Stimulated activated memory B cell treated with anti-CD40 and anti-IgM and Interleukin-4, amounts not matched to agents 10 μg/mL and 1 μg/mL and 100 μg/mL, for 72 hours (primary cell): ENCODE data around the gene GJA9.

Experiments
- ATAC-seq: fragments of 150-1000 bp; cut with Tn5 transposase; 2 replicates; pipeline ENCODE4 v1.10.0; 2021
- H3K27ac Mint-ChIP-seq: one replicate; pipeline ENCODE4 v1.8.0; 2022; ENCODE audit warnings: mild to moderate bottlenecking, mixed read lengths
- H3K27me3 Mint-ChIP-seq: one replicate; pipeline ENCODE4 v1.8.0; 2022; ENCODE audit warnings: mixed read lengths
- H3K36me3 Mint-ChIP-seq: one replicate; pipeline ENCODE4 v1.8.0; 2022; ENCODE audit warnings: mixed read lengths
- H3K4me1 Mint-ChIP-seq: one replicate; pipeline ENCODE4 v1.8.0; 2022; ENCODE audit warnings: mixed read lengths
- H3K4me3 Mint-ChIP-seq: one replicate; pipeline ENCODE4 v1.8.0; 2022; ENCODE audit warnings: mild to moderate bottlenecking, moderate library complexity, mixed read lengths
- H3K9me3 Mint-ChIP-seq: one replicate; pipeline ENCODE4 v1.8.0; 2022; ENCODE audit warnings: mixed read lengths

The GJA9 gene

DNA sequence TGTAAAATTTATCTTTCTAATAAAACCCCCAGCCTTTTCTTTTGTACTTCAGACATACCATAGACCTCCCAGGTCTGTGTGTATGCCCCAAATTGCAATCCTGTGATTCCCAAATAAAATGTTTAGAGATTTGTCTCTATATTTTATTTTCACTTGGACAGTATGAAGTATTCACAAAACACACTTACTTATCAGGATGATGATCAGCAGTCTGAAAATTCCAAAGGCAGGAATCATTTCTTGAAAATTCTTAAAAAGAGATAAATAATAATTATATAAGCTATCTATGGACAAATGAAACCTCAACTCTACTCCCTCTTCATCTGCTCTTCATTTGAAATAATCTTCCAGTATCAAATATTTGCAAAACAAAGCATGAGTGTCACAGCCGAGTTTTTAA is 11.6 kb upstream of the GJA9 start:
- H3K27ac Mint-ChIP-seq: no peak overlapping the region
- ATAC-seq: no peak
- H3K27me3 Mint-ChIP-seq: no peaks in the 10 kb centered on the region
- no peaks in the 10 kb centered on the region for H3K4me1 Mint-ChIP-seq
- no peak overlapping the region for H3K4me3 Mint-ChIP-seq
- no peaks in the 10 kb centered on the region for H3K9me3 Mint-ChIP-seq
- peaks cover 12% of the 10 kb centered on the region for H3K36me3 Mint-ChIP-seq

DNA sequence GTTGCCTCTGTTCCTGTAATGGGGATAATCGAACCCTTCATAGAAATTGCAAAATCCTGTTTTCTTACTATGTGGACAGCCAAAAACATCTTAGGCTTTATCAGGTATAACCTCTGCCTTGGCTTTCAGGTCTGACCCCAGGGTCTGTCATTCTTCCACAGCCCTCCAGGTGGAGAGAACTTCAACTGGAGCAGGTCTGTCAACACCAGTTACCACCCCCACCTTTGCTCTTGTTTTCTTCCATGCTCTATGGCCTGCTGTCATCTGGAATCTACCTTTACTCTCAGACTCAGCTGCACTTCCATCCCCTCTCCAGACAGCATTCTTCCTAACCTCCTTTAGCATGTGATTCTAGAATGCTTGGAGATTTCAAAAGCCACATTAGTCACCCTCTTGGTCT is 10.4 kb upstream of the GJA9 start:
- Mint-ChIP-seq H3K9me3 (no peaks in the 10 kb centered on the region), H3K4me1 (no peaks in the 10 kb centered on the region), H3K36me3 (peaks cover 6% of the 10 kb centered on the region), H3K27ac (no peak overlapping the region), H3K4me3 (no peak overlapping the region), H3K27me3 (no peaks in the 10 kb centered on the region)
- no peak for ATAC-seq

DNA sequence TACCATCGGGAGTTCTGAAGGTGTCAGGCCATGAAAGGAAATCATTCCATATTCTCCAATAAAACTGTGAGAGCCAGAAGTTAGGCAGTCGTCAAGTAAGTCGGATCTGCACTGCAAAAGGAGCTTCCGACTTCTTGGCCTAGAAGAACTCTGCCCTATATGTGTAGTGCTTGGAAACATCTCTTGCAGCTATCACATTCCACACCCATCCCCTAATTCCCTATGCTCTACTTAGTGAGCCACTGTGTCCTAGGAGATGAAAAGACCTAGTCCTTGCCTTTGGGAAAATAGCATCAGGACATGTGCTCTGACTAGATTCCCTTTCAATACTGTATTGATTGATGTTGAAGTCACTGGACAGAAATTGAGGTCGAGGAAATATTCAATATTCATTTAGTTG is 8.2 kb upstream of the GJA9 start:
- no peak overlapping the region for H3K4me3 Mint-ChIP-seq
- no peaks in the 10 kb centered on the region for H3K9me3 Mint-ChIP-seq
- peaks cover 6% of the 10 kb centered on the region for H3K36me3 Mint-ChIP-seq
- H3K27ac Mint-ChIP-seq: no peak overlapping the region
- ATAC-seq: no peak
- no peaks in the 10 kb centered on the region for H3K4me1 Mint-ChIP-seq
- no peaks in the 10 kb centered on the region for H3K27me3 Mint-ChIP-seq

- no peaks in the 10 kb centered on the region for H3K27me3 Mint-ChIP-seq
- H3K36me3 Mint-ChIP-seq: peaks cover 6% of the 10 kb centered on the region
- no peaks in the 10 kb centered on the region for H3K9me3 Mint-ChIP-seq
- ATAC-seq: no peak
- no peak overlapping the region for H3K27ac Mint-ChIP-seq
- no peak overlapping the region for H3K4me3 Mint-ChIP-seq
- H3K4me1 Mint-ChIP-seq: no peaks in the 10 kb centered on the region
Measured at GRCh38 chr1:38888423-38889333, 7.3 kb upstream of the GJA9 start.

DNA sequence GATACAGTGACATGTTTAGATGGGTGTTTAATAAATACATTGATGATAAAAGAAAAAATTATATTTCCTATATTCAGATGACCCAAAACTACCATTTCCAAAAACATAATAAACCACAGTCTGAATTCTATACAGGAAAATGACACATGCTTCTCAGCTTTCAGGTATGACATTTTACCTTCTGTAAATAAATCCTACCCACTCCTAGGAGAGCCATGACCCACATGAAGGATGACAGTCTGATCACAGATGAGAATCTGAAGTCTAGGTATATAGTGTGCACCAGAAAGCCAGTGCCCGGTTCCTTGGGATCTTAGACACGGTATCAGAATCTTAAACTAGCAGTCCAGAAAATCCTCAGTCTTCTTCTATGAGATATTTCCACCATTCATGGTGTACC is 3.7 kb upstream of the GJA9 start:
- Mint-ChIP-seq H3K4me3 (no peak overlapping the region), H3K27me3 (no peaks in the 10 kb centered on the region), H3K9me3 (no peaks in the 10 kb centered on the region), H3K27ac (no peak overlapping the region), H3K36me3 (no peaks in the 10 kb centered on the region), H3K4me1 (no peaks in the 10 kb centered on the region)
- no peak for ATAC-seq

DNA sequence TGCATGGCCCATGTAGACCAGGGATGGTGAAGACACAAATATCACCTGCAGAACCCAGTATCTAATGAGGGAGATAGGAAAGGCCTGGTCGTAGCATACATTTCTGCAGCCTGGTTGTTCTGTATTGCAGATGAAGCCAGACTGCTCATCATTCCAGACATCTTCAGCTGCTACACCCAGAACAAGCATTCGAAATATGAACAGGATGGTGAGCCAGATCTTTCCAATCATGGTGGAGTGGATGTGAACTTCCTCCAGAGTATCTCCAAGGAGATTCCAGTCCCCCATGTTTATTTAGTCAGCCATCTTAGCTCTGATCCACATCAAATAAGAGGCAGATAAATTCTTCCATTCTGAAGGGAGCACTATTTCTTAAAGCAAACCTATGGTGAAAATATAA is 5.6 kb downstream of the GJA9 start:
- Mint-ChIP-seq H3K4me3 (no peak overlapping the region), H3K36me3 (no peaks in the 10 kb centered on the region), H3K4me1 (peaks cover 16% of the 10 kb centered on the region), H3K9me3 (no peaks in the 10 kb centered on the region), H3K27me3 (no peaks in the 10 kb centered on the region), H3K27ac (no peak overlapping the region)
- ATAC-seq: no peak

DNA sequence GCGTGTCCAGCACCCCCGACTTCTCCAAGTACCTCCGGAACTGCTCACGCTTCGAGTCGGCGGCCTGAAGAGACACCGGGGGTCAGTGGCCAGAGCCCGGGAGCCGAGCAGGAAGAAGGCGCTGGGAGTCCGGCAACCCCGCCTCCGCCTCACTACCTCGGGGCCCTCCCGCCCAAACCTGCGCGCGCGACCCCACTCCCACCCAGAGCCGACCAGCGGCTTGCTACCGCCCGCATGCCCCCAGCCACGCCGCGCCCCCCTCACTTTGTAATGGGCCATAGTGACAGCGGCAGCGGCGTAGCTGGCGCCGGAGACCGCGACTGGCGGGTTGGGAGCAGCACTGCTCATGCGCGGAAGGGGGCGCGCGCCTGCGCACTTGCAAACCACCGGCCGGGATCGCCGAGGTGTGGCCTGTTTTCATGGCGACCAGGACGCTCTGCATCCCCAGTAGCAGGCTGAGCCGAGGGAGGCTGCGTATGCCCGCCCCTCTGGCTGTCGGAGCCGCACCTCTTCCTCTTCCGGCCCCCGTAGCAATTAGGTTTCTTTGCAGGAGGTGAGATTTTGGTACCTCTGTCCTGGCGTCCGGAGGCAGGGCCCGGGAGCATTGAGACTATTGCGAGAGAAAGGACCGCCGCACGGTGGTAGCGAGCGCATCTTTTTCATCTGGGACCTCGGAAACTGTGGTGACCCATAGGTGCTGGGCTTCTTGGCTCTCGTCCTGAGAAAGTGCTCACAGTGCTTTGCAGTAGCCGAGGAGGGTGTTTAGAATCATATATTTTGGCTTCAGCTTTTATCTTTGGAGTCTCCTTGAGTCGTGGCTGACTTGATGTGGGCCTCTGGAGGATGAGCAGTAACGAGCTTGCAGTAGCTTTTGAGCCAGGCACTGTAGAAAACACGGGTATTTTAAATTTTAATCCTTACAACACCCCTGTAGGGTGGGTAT is 8.1 kb downstream of the GJA9 start, which contains the start of gene MYCBP:
Gene MYCBP (minus strand): TSS at position 322 of the 943 bp plus-strand sequence. CDS start 43 bp downstream, at position 279.
- ATAC-seq: peak; percentile 100
- Mint-ChIP-seq H3K4me3 (peak within 1 kb of the TSS; percentile 89), H3K9me3 (no peaks in the 10 kb centered on the region), H3K27me3 (no peaks in the 10 kb centered on the region), H3K4me1 (peaks cover 16% of the 10 kb centered on the region), H3K36me3 (peaks cover under 1% of the 10 kb centered on the region), H3K27ac (peak within 1 kb of the TSS; percentile 59)

DNA sequence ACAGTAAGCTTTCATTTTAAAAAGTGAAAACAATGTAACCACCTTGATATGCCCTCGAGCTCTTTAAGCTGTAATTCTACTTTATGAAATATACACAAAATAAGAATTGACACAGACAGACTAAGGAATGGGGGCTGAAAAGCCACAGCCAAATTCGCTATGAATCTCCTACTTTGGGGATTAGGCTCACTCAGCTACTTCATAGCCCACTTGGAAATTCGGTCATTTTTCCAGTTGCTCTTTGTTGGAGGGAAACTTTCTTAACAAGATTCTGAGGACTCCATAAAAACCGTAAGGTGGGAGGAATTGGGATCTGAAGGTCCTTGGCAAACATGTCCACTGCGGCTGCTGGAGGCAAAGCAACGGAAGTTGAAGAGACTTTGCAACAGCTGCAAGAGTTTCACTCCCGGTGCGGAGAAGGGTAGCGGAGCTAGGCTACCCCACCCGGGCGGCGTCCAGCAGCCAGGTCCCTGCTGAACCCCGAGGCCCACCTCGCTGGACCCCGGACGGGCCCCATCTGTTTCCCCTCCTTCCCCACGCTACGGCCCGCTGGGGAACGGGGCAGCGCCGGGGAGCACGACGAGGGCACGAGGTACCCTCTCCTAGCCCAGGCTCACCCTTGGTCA is 8.9 kb downstream of the GJA9 start:
- peaks cover 23% of the 10 kb centered on the region for H3K4me1 Mint-ChIP-seq
- peak overlapping the region; percentile 89 for H3K4me3 Mint-ChIP-seq
- H3K36me3 Mint-ChIP-seq: peaks cover 8% of the 10 kb centered on the region
- peak overlapping the region; percentile 59 for H3K27ac Mint-ChIP-seq
- H3K27me3 Mint-ChIP-seq: no peaks in the 10 kb centered on the region
- no peaks in the 10 kb centered on the region for H3K9me3 Mint-ChIP-seq
- peak; percentile 46 for ATAC-seq

- no peak for ATAC-seq
- H3K4me3 Mint-ChIP-seq: no peak overlapping the region
- no peak overlapping the region for H3K27ac Mint-ChIP-seq
- no peaks in the 10 kb centered on the region for H3K27me3 Mint-ChIP-seq
- peaks cover 25% of the 10 kb centered on the region for H3K4me1 Mint-ChIP-seq
- H3K9me3 Mint-ChIP-seq: no peaks in the 10 kb centered on the region
- peaks cover 9% of the 10 kb centered on the region for H3K36me3 Mint-ChIP-seq
Measured at GRCh38 chr1:38870996-38871395, 10.4 kb downstream of the GJA9 start.

DNA sequence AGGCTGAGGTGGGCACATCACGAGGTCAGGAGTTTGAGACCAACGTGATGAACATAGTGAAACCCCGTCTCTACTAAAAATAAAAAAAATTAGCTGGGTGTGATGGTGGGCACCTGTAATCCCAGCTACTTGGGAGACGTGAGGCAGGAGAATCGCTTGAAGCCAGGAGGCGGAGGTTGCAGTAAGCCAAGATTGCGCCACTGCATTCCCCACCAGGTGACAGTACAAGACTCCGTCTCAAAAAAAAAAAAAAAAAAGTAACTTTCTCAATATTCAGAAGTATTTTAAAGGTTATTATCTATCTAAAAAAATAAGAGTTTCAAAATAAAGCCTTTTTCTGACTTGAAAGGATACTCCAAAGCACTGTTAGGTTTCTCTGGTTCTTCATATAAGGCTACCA is 14.2 kb downstream of the GJA9 start:
- ATAC-seq: no peak
- Mint-ChIP-seq H3K27me3 (no peaks in the 10 kb centered on the region), H3K9me3 (no peaks in the 10 kb centered on the region), H3K27ac (no peak overlapping the region), H3K36me3 (peaks cover 15% of the 10 kb centered on the region), H3K4me3 (no peak overlapping the region), H3K4me1 (peaks cover 36% of the 10 kb centered on the region)

GRCh38 chr1:38865112-38865715 is 16.2 kb downstream of the GJA9 start:
- ATAC-seq: no peak
- H3K36me3 Mint-ChIP-seq: peaks cover 15% of the 10 kb centered on the region

DNA sequence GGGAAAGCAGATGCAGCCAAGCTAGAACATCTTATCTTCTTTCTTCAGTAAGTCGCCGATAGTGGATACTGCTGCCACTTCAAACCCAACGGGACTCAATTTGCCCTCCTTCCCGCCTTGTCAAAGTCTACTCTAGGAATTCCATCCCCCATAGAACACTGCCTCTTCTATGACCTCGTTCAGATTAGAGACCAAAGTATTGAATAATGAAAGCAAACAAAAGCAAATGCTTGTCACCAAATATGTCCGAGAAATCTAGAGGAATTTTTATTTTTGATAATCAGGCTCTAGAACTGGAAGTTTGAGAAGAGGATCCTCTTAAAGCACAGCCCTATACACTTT is 21.0 kb downstream of the GJA9 start:
- peak overlapping the region; percentile 90 for H3K4me3 Mint-ChIP-seq
- no peaks in the 10 kb centered on the region for H3K27me3 Mint-ChIP-seq
- peaks cover 16% of the 10 kb centered on the region for H3K36me3 Mint-ChIP-seq
- peaks cover 41% of the 10 kb centered on the region for H3K4me1 Mint-ChIP-seq
- H3K27ac Mint-ChIP-seq: peak overlapping the region; percentile 76
- H3K9me3 Mint-ChIP-seq: no peaks in the 10 kb centered on the region
- no peak for ATAC-seq

More at GRCh38 chr1:38865112-38865715, 16.2 kb downstream of the GJA9 start:
- Mint-ChIP-seq H3K27me3 (no peaks in the 10 kb centered on the region), H3K27ac (no peak overlapping the region), H3K9me3 (no peaks in the 10 kb centered on the region), H3K4me1 (peaks cover 36% of the 10 kb centered on the region), H3K4me3 (no peak overlapping the region)

DNA sequence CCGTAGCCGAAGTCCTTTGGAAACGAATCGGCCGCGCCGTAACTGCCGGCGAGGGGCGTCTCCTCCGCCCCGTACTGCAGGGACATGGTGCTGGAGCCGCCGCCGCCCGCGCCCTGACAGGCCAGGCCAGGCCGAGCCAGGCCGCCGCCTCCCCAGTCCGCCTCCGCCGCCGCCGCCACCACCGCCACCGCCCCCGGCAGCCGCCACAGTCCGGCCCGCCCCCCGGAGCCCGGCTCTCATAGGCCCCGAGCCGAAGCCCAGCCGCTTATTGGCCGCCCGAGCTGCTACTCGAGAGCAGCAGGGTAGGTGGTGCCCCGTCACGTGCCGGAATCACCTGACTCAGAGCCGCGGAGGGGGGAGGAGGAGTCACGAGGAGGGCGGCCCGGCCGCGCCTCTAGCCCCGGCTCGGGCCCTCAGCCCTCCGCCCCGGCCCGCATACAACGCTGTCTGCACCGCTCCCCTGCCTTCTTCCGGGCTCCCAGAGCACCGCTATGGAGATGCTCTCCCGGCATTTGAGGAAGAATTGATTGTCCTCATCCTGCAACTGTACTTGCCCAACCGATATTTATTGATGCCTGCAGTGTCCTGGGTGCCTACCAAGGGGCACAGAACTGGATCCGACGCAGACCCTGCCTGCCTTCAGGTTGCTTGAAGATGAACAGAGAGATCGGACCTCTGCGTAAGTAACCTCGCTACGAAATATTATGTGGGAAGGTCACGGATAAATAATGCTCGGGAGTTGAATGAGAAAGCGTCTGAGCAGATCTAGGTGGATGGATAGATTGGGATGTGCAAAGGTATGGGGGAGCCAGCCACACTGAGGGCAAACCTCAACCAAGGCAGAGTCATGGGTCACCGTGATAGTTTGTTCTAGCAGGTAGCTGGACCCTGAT is 21.6 kb downstream of the GJA9 start, which contains the start of gene RRAGC:
Gene RRAGC (minus strand): TSS at position 212 of the 893 bp plus-strand sequence. CDS start 126 bp downstream, at position 86.
- ATAC-seq: peak; percentile 98
- no peaks in the 10 kb centered on the region for H3K27me3 Mint-ChIP-seq
- peaks cover 47% of the 10 kb centered on the region for H3K4me1 Mint-ChIP-seq
- peak within 1 kb of the TSS; percentile 76 for H3K27ac Mint-ChIP-seq
- H3K4me3 Mint-ChIP-seq: peak within 1 kb of the TSS; percentile 90
- peaks cover 21% of the 10 kb centered on the region for H3K36me3 Mint-ChIP-seq
- no peaks in the 10 kb centered on the region for H3K9me3 Mint-ChIP-seq
